ACC112 (cell line): ENCODE data around the gene CUEDC1.

Source experiments
- H2AFZ ChIP-seq: fragments of 200-600 bp; sonication (generic); one replicate; pipeline ENCODE4 v1.6.0; 2017; ENCODE audit warnings: antibody characterized with exemption, low read length; ENCODE audit not compliant: unreplicated experiment
- H3K27ac ChIP-seq: fragments of 200-600 bp; sonication (generic); 2 replicates; pipeline ENCODE4 v1.5.1; 2014; ENCODE audit warnings: low read depth, mild to moderate bottlenecking, antibody characterized with exemption, low read length, moderate library complexity
- H3K27me3 ChIP-seq: fragments of 200-600 bp; sonication (generic); 2 replicates; pipeline ENCODE4 v1.6.1; 2014; ENCODE audit warnings: mild to moderate bottlenecking, antibody characterized with exemption, low read length, moderate library complexity, mixed read lengths; ENCODE audit not compliant: insufficient read depth
- H3K36me3 ChIP-seq: fragments of 200-600 bp; sonication (generic); 2 replicates; pipeline ENCODE4 v1.6.1; 2016; ENCODE audit warnings: mild to moderate bottlenecking, antibody characterized with exemption, low read length, moderate library complexity, mixed read lengths; ENCODE audit not compliant: insufficient read depth
- H3K4me1 ChIP-seq: fragments of 200-600 bp; sonication (generic); one replicate; pipeline ENCODE4 v1.6.1; 2016; ENCODE audit warnings: low read length, mixed read lengths; ENCODE audit not compliant: insufficient read depth, unreplicated experiment, control insufficient read depth
- H3K4me3 ChIP-seq: fragments of 200-600 bp; sonication (generic); 2 replicates; pipeline ENCODE4 v1.5.1; 2014; ENCODE audit warnings: mild to moderate bottlenecking, low read depth, low read length
- H3K79me2 ChIP-seq: fragments of 200-600 bp; sonication (generic); one replicate; pipeline ENCODE4 v1.6.0; 2016; ENCODE audit warnings: low read length; ENCODE audit not compliant: control insufficient read depth, unreplicated experiment, insufficient read depth

Gene CUEDC1

DNA sequence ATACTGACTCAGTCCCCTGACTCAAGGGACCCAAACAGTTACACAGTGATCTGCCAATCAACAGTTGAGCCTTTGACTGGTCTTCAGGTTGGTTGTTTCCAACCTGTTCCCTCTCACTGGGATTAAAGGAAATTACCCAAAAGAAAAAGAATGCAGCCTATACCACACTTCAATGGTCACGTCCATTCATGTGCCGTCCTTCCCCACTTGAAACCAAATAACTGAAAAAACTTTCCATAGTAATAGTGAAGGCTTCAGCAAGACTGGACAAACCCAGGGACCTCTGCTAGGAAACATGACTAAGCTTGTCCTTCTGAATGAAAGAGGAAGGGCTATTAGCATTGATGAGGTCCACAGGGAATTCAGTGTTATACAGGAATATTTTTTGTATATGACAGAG, 135.9 kb downstream of the CUEDC1 start:
- no peaks in the 10 kb centered on the region for H3K36me3 ChIP-seq
- H3K27ac ChIP-seq, result no peak overlapping the region
- no peak overlapping the region for H3K4me3 ChIP-seq
- no peak overlapping the region for H2AFZ ChIP-seq
- H3K79me2 ChIP-seq, result no peaks in the 10 kb centered on the region
- H3K27me3 ChIP-seq, result peaks cover 54% of the 10 kb centered on the region
- H3K4me1 ChIP-seq, result peaks cover 7% of the 10 kb centered on the region

DNA sequence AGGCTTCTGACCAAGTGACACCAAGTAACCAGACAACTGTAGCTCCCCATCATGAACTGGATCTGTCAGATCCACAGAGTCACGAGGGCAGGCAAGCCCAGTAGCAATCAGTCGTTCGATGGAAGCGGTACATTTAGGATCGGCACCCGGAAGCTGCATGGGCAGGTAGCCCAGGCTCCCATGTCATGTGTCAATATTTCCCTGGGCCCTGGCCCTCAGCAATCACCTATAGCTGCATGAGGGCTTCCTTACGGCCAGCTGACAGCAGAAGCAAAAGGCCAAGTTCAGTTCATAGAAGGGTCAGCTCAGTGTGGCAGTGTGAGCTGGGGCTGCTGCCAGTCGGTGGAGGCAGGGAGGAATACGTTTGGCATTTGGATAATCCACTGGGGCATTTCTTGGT, 137.1 kb downstream of the CUEDC1 start:
- Histone ChIP-seq H3K27me3 (peaks cover 62% of the 10 kb centered on the region), H3K79me2 (no peaks in the 10 kb centered on the region), H3K4me1 (no peaks in the 10 kb centered on the region), H3K4me3 (no peak overlapping the region), H3K36me3 (no peaks in the 10 kb centered on the region), H3K27ac (no peak overlapping the region), H2AFZ (no peak overlapping the region)

DNA sequence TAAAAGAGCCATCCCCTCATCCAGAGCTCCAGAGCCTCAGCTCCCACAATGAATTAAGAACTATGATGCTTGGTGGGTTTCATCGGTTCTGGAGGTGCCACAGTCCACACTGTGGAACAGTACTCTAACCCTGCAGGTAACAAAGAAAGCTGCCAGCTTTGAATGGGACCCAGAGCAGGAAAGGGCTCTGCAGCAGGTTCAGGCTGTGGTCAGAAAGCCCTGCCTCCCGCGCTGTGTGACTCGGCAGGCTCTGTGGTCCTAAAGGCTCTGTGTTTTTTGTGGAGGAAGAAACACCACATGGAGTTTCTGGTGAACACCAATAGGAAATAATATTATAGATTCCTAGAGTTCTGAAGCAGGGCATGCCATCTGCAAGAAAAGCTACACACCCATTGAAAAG, 137.9 kb downstream of the CUEDC1 start:
- Histone ChIP-seq H3K27me3 (peaks cover 62% of the 10 kb centered on the region), H3K4me1 (no peaks in the 10 kb centered on the region), H2AFZ (no peak overlapping the region), H3K27ac (no peak overlapping the region), H3K4me3 (no peak overlapping the region), H3K79me2 (no peaks in the 10 kb centered on the region), H3K36me3 (no peaks in the 10 kb centered on the region)

DNA sequence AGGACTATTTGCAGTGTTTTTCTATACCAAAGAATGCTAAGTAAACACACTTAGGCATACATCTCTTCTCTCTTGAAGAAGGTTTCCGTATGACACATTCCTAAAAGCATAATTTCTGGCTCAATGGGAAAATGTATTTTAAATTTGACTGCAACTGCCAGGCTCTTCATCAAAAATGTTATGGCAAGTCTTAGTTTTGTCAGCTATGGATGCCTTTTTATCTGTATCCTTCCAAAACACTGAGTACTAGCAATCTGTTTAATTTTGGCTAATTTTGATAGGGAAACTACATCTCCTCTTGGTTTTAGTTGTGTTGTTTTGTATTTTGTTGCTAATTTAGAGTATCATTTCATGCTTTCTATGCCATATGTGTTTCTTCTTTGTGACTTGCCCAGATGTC, 140.8 kb downstream of the CUEDC1 start:
- H2AFZ ChIP-seq, result no peak overlapping the region
- H3K79me2 ChIP-seq, result no peaks in the 10 kb centered on the region
- no peak overlapping the region for H3K27ac ChIP-seq
- H3K27me3 ChIP-seq, result peaks cover 70% of the 10 kb centered on the region
- H3K4me3 ChIP-seq, result no peak overlapping the region
- H3K36me3 ChIP-seq, result no peaks in the 10 kb centered on the region
- peaks cover 13% of the 10 kb centered on the region for H3K4me1 ChIP-seq

DNA sequence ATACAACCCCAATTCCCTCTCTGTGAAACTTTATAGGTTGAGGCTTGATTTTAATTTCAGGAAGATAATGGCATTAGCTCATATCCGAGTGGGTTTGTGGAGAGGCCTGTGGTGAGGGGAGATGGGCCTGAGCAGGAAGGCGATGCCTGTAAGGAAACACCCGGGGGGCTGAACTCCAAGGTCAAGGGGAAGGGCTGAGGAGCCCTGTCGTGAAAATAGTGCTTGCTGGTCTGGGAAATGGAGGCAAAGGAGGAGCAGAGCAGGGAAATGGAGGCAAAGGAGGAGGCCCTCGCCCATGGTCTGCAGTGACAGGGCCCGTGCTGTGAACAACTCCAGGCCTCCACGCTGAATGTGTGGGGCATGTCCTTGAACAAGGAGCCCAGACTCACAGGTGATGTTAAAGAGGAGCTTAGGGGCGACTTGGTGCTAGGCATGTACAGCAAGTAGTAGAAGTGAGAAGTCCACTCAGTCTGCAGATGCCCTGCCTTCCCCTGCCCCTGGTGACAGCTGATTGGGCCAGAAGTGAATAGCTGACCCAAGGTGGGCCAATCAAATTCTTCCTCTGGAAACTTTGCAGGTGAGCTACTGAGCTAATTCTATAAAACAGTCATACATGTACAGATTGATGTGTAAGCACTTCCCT, 143.5 kb downstream of the CUEDC1 start:
- H3K4me3 ChIP-seq, result peak overlapping the region; percentile 69; the same call in 1 of the 2 replicates
- no peak overlapping the region for H3K27ac ChIP-seq
- no peaks in the 10 kb centered on the region for H3K79me2 ChIP-seq
- no peaks in the 10 kb centered on the region for H3K36me3 ChIP-seq
- peaks cover 72% of the 10 kb centered on the region for H3K27me3 ChIP-seq
- H3K4me1 ChIP-seq, result peaks cover 13% of the 10 kb centered on the region
- H2AFZ ChIP-seq, result no peak overlapping the region
